Left hindlimb (tissue), 1 donor: ENCODE results near the gene TIMM17A.

Experiments used
- DNase-seq: peaks from one replicate; pipeline ENCODE4 v3.0.0-alpha.2; 2018

Gene TIMM17A

DNA sequence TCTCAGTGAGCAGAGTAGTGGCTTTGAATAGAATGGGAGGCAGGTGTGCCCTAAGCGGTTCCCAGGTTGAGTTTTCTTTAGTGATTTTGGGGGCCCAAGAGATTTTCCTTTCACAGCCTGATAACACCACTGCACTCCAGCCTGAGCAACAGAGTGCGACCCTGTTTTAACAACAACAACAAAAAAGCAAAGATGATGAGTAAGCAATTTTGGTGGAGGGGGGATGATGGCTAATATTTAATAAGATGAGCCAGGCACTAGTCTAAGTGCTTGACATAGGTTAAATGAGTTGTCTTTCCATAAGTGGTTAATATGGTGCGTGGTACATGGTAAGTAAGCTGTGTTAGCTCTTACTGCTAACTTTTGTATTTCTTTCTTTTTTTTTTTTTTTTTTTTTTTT lies 29.1 kb downstream of the TIMM17A start:
- no peak for DNase-seq

DNA sequence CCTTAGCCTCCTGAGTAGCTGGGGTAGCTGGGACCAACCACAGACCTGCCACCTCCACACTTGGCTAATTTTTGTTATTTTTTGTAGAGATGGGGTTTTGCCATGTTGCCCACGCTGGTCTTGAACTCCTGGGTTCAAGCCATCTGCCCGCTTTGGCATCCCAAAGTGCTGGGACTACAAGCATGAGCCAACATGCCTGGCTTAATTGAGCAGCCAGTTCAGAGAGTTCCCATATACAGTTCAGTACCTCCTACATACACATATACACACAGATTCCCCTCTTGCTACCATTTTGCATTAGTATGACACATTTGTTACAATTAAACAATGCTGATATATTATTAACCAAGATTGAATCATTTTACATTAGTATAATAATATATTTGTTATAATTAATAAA lies 30.1 kb downstream of the TIMM17A start:
- DNase-seq = no peak

DNA sequence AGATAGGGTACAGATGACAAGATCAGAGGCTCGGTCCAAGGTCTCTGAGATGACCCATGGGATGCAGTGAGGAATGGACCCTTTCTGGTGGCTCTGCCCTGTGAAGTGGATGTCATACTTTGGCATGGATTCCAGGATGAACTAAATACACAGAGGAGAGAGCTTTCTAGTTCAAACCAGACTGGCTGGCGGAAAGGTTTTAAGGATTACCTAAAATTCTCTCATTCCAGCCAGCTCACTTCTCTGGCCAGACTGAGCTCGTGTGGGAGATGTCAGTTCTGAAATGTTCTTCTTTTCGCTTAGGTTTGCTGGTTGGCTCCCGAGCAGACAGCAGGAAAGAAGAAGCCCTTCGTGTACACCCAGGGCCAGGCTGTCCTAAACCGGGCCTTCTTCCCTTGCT lies 33.3 kb downstream of the TIMM17A start:
- DNase-seq = no peak

DNA sequence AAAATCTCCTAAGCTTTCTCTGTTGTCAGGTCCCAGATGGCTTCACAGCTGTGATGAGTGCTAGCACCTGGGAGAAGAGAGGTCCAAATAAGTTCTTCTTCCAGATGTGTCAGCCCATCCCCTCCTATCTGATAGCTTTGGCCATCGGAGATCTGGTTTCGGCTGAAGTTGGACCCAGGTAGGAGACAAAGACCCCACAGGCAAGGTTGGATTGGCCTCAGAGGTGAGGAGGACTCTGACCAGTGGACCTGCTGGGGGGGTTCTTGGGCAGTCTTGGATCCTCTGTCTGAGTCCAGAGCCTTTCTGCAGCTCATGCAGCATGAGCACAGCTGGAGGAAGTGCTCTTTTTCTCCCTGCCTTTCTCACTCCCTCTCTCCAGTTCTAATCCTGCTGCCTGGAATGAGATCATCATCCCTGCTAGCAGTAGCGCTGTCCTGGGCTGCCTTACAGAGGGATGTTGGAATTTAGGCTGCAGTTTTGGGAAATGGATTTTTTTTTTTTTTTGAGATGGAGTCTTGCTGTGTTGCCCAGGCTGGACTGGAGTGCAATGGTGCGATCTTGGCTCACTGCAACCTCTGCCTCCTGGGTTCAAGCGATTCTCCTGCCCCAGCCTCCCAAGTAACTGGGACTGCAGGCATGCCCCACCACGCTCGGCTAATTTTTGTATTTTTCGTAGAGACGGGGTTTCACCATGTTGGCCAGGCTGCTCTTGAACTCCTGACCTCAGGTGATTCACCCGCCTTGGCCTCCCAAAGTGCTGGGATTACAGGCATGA lies 34.2 kb downstream of the TIMM17A start:
- no peak for DNase-seq

DNA sequence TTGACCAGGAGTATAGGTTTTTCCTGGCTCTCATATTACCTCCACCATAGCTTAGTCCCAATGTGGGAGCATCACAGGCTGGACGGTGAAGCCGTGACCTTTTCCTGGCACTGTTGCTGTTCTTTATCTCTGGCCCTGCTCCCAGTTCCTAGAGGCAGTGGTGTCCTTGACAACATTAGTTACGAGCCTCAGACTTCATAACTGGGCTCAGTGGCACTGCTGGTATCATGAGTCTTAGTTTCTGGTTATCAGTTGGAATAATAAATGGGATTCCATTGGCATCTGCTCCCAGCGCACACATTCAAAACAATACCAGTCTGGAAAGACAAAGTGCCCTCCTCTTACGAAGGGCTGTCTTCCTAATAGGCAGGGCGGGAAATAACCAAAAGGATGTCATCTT lies 35.1 kb downstream of the TIMM17A start:
- no peak for DNase-seq

DNA sequence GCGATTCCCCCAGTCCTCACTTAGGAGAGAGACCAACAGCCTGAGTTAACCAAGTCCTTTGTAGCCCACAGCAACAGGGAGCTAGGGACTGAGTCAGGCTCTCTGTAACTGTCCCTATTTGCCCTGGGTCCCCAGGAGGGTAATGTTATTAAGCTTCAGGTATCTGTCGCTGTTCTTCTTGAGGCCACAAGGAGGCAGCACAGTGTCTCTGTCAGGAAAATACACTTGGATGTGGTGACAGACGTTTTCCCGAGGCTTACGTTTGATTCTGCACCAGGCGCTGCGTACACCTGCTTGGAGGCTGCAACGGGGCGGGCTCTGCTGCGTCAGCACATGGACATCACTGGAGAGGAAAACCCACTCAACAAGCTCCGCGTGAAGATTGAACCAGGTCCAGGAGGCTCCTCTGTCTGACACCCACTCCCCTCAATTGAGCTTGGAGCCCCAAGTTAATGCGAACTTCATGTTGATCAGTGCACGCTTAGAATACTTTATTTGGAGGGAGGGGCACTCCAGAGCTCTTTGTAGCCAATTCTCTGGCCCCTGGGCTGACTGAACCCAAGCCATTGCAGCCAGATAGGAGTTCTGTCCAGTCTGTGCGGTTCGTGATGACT lies 44.4 kb downstream of the TIMM17A start:
- DNase-seq = no peak

DNA sequence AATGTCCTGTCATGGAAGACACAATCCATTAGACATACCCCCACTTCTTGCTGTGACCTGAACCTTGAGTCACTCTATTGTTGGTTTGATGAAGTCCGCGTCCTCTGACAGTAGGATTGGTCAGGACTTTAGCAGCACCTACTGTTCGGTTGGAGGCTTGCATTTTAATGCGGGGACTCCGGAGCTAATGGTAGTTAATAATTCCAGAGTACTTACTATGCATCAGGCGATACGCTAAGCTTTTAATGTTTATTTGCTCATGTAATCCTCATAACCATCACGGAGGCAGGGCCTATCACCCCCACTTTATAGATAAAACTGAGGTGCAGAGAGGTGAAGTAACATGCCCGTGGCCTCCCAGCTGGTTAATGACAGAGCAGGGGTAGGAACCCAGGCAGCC lies 47.2 kb downstream of the TIMM17A start:
- DNase-seq = no peak

DNA sequence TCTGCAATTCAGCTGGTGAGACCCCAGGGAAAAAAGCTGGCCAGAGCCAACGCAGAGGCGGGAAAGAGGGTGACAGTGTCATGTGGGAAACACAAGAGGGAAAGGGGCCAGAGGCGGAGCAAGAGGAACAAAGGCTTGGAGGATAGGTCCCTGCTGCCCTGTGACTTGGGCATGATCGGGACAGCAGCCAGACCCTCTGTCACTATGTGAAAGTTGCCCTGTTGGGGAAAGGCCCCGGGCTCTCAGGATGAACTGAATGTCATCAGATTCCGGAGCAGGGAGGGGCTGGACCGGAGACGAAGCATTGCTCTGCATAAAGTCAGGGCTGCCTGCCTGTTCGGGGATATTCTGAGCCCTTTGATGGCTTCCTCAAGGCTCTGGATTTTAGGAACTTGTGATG lies 49.4 kb downstream of the TIMM17A start:
- DNase-seq = no peak

DNA sequence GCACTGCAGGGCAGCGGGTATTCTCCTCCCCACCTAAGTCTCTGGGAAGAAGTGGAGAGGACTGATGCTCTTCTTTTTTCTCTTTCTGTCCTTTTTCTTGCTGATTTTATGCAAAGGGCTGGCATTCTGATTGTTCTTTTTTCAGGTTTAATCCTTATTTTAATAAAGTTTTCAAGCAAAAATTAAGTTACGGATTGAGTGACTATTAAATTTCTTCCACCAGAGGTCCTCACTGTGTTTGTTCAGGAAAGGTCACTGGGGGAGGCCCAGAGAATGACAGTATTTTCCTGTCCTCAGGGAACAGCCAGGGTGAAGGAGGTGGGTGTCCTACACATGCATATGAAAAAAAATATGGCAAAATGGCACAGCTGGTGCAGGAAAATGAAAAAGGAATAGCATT lies 50.7 kb downstream of the TIMM17A start:
- DNase-seq = no peak

DNA sequence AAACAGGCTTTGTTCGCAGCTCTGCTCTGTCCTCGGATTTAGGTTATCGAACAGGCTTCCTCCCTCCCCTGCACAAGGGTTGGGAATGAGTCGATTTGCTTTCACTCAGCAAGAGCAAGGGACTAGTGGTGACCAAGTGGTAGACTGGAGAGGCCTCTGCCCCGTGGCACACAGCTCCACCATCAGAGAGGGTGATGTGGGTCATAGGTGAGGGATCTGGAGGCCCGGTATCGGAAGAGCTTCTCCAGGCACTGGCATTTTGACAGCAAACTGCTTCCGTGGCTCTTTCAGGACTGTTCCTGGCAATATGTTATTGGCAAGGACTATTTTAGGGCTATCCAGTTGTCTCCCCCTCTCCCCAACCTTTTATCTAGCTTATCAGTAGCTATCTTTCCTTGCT lies 52.0 kb downstream of the TIMM17A start:
- DNase-seq = no peak

DNA sequence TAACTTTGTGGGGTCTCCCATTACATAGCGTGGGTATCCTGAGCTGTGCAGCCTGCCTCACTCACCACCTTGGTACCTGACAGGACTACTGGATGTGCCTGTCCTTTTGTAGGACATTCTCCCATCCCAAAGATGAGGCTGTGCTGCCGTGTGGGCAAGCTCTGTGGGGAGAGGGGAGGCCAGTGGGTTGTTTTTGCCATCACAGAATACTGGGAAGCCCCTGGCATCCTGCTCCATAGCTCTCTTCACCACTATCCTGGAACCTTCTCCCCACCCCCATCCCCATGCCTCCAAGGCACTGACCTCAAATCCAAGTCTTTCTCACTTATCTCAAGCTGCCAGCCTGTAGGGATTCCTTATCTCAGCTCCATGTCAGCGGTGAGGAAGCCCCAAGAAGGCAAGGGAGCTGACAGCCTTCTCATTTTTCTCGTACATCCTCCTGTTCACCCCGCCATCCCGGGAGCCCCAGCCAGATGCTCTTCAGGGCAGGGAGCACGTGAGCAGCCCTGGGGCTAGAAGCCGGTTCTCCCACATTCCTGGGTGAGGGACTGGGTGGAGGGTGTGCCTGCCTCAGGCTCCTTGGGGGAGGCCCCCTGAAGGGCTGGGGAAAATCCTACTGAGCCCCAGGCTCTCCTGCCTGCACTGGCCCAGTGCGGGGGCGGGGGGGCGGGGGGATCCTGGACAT lies 52.6 kb downstream of the TIMM17A start:
- DNase-seq = no peak

DNA sequence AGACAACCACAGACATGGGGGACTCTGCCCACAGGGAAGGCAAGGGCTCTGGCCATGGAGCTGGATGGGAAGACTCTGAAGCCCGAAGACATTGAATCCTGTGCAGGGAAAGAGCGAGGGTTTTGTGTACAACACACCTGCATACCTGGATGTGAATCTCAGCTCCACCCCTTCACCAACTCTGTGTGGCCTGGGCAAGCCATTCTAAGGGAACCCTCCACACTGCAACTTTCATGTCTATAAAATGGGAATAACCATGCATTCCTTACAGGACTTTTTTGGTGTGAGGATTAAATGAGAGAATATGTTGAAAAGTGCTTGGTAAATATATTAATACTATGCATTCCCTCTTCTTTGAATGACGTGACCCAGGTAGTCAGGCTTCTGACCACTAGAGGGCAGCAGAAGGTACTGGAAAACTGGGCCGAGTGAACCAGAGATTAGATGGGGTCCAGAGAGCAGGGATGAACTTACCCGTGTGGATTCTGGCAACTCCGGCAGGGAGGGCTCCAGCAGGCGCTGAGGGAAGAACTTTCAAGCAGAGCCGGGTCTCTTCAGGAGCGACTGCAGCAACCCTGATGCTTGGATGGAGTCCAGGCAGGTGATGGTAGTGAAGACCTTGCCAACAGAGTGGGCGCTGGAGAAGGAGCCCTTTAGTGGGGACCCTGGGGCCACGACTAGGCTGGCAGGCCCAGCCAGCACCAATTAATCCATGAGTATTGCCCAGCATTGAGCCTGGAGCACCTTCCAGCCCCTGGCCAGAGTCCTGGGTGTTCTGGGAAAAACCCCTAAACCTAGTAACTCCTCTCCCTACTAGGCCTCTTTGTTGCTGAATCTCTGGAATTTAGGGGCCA lies 54.2 kb downstream of the TIMM17A start:
- peak; percentile 81 for DNase-seq

DNA sequence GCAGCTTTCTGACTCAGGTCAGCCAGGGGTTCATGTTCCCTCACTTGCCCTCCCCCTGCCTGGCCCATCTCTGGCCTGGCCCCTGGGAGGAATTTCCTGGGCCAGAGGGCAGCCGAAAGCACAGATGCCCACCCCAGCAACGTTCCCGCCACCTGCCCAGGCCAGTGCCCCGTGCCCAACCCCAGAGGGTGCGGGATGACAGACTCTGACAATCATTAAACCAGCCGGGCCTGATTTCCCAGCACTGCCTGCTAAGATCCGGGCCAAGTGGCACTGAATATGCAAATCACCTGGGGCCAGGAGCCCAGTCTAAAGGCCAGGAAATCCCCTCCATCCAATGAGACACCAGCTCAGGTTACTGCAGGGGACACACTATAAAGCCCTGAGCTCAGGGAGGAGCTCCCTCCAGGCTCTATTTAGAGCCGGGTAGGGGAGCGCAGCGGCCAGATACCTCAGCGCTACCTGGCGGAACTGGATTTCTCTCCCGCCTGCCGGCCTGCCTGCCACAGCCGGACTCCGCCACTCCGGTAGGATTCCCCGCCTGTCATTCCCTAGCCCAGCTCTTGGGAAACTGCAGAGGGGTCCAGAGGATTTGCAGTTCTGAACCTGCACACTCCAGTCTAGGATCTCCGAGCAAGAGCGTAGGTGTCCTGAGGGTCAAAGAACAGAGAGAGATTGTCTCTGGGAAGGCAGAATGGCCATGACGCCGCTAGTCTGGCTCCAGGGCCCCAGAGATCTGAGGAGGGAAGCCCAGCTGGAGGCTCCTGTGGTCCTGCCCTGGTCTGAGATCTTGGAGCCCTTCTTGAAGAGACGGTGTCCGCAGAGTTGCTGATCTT lies 55.1 kb downstream of the TIMM17A start, which contains the start of gene ELF3:
Gene ELF3, plus strand, starts transcription at position 408 of the 836 bp plus-strand sequence. CDS start 550 bp downstream, outside the sequence.
- no peak for DNase-seq

DNA sequence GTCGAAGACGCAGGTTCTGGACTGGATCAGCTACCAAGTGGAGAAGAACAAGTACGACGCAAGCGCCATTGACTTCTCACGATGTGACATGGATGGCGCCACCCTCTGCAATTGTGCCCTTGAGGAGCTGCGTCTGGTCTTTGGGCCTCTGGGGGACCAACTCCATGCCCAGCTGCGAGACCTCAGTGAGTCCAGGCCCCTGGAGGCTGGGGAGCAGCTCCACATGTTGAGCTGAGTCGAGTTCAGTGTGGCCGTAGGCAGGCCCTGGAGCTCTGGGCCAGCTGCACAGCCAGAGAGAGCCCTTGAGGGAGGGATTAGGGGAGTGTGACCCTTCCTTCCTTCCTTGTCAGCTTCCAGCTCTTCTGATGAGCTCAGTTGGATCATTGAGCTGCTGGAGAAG lies 56.7 kb downstream of the TIMM17A start:
- DNase-seq = no peak

DNA sequence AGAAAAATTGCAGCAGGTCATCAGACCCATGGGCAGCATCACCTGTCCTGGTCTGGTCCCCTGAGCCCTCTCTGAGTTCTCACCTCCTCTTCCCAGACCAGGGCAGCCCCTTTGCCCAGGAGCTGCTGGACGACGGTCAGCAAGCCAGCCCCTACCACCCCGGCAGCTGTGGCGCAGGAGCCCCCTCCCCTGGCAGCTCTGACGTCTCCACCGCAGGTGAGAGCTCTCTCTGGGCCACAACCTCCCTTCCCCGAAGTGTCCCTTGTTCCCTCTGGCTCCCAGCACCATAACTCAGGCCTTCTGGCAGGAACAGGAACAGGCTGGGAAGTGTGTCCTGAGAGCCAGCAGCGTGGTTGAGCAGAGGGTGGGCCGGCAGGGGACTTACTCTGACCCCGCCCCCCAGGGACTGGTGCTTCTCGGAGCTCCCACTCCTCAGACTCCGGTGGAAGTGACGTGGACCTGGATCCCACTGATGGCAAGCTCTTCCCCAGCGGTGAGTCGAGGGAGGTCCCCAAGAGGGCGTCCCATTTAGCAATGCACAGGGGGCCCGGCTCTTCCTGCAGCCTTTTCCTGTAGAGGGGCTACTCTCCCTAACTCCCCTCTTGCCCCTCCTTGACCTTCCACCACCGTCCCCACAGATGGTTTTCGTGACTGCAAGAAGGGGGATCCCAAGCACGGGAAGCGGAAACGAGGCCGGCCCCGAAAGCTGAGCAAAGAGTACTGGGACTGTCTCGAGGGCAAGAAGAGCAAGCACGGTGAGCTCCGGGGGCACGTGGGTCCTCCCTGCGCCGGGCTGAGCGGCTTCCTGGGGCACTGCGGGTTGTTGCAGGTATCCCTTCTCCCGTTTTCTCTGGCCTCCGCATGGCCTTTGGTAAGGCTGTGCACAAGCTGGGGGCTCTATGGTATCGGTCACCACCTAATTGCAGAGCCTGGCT lies 57.5 kb downstream of the TIMM17A start:
- no peak for DNase-seq

DNA sequence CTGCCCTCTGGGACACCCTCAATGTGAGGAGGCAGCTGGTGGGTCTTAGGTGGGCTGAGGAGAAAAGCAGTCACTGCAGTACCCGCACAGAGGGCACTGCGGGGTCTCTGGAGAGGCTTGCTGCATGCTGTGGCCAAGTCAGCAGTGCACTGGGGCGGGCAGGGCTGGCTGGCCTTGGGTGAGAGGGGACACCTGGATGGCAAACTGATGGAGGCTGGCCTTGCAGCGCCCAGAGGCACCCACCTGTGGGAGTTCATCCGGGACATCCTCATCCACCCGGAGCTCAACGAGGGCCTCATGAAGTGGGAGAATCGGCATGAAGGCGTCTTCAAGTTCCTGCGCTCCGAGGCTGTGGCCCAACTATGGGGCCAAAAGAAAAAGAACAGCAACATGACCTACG lies 58.3 kb downstream of the TIMM17A start:
- no peak for DNase-seq

DNA sequence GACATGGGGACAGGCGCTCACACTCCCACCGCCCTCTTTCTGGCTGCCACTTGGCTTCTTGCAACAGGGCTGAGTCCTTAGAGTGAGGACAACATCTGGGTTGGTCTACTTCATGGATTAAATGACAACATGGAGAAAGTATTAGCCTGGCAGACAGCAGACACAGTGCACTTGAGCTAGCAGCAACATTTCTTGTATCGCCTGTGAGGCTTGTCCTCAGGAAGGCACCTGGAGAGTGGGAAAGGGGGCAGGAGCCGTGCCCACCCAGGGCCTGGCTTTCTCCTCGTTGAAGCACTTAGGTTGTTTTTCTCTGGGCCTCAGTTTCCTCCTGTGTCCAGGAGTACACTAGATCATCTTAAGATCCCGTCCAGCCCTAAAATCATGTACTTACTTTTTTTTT lies 58.8 kb downstream of the TIMM17A start:
- DNase-seq = no peak

DNA sequence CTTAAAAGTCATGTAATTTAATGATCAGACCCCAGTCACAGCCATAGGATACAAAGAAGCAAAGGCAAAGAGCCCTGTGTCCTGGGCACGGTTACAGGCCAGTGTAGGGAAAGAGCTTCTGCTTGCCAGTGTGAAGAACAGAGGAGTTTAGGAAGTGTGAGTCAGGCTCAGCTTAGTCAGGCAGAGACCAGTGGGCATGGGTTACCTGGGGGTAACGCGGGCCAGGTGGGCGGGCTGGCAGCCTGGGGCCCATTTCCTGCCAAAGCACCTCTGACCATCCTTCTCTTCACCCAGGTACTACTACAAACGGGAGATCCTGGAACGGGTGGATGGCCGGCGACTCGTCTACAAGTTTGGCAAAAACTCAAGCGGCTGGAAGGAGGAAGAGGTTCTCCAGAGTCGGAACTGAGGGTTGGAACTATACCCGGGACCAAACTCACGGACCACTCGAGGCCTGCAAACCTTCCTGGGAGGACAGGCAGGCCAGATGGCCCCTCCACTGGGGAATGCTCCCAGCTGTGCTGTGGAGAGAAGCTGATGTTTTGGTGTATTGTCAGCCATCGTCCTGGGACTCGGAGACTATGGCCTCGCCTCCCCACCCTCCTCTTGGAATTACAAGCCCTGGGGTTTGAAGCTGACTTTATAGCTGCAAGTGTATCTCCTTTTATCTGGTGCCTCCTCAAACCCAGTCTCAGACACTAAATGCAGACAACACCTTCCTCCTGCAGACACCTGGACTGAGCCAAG lies 59.8 kb downstream of the TIMM17A start:
- no peak for DNase-seq

DNA sequence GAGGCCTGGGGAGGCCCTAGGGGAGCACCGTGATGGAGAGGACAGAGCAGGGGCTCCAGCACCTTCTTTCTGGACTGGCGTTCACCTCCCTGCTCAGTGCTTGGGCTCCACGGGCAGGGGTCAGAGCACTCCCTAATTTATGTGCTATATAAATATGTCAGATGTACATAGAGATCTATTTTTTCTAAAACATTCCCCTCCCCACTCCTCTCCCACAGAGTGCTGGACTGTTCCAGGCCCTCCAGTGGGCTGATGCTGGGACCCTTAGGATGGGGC lies 60.3 kb downstream of the TIMM17A start:
- DNase-seq = no peak

DNA sequence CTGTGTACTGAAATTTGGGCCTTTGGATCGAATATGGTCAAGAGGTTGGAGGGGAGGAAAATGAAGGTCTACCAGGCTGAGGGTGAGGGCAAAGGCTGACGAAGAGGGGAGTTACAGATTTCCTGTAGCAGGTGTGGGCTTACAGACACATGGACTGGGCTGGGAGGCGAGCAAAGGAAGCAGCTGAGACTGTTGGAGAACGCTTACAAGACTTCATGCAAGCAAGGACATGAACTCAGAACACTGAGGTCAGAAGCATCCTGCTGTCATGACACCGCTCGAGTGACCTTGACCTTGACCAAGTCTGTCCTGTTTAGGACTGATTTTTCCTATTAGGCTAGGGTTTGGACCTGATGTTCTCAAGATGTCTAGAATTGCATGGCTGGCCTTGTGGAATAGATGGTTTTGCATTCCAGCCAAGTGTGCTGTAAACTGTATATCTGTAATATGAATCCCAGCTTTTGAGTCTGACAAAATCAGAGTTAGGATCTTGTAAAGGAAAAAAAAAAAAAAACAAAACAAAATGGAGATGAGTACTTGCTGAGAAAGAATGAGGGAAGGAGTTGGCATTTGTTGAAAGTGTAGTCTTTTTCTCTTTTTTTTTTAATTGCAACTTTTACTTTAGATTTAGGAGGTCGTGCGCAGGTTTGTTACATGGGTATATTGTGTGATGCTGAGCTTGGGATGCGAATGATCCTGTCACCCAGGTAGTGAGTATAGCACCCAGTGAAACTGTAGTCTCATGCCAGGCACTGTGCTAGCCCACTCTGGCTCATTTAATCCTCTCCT lies 60.9 kb downstream of the TIMM17A start:
- no peak for DNase-seq
